ENCODE data around the gene THTPA.

THTPA gene

DNA sequence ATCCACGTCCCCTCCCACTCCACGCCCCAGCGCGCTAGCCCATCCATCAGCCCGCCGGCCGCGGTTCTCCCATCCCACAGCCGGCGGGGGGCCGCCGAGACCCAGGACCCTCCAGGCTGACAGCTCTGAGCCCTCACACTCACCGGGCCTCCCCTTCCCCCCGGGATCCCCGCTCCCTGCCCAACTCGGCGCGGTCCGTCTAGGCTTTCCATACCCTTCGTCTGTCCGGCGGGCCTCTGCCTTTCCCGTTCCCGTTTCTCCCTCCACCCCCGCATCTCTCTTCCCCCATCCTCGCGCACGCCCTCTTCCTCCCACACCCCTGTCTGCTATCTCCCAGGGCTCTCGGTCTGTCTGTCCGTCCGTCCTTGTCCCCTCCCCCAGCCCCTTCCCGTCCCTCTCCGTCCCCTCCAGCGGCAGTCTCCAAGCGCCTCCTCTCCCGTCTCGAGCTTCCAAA is 5.2 kb upstream of the THTPA start:
- in situ Hi-C loops (cut with MboI; ENCODE audit: low sequenced_read_pairs), result no loop called here

DNA sequence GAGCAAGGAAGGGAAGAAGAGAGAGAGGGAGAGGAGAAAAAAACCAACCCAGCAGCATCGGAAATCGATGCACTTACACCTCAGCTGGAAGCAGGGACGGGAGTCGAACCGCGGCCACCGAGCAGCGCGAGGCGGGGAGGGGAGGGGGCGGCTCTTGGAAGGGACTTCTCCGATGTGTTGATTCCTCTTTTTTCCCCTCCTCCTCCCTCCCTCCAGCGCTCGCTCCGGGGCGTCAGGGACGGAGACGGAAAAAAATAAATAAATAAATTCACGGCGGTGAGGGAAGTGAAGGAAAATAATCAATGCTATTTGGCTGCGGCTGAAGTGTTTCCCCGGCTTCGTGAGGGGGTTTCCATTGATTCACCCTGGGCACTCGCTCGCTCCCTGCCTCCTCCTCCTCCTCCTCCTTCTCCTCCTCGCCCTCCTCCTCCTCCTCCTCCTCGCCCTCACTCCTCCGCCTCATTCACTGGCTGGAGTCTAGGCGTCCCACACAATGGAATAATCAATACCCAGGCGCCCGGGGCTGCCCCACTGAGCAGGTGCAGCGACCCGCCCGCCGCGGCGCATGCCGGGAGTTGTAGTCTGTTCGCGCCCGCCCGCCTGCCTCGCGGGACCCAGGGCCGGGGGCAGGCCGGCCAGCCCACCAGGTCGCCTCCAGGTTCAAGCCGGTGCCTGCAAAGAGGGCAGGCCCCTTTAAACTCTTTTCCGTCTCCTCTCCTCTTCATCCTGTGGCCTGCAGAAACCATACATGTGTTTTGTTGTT is 4.6 kb upstream of the THTPA start, which contains the start of gene ZFHX2:
Gene ZFHX2 (minus strand): TSS at position 500 of the 763 bp plus-strand sequence. CDS start 16,440 bp downstream, outside the sequence.
- in situ Hi-C loops (cut with MboI; ENCODE audit: low sequenced_read_pairs), result no loop called here

DNA sequence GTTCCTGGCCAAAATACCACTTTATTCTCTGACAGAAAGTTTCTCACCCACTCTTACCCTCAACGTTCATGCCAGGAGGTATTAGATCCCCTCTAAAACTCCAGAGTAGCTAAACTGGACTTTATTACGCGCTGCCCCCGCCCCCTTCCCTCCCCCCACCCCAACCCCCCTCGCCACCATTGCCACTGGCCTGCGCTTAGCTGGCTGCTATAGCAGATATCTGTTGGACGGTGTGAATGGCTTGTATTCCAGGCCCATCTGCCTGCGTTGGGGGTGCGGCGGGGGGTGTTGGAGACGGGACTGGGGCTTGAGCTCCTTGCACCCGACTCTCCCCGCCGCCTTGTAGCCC is 564 bp upstream of the THTPA start:
- in situ Hi-C loops (cut with MboI; ENCODE audit: low sequenced_read_pairs), result no loop called here

DNA sequence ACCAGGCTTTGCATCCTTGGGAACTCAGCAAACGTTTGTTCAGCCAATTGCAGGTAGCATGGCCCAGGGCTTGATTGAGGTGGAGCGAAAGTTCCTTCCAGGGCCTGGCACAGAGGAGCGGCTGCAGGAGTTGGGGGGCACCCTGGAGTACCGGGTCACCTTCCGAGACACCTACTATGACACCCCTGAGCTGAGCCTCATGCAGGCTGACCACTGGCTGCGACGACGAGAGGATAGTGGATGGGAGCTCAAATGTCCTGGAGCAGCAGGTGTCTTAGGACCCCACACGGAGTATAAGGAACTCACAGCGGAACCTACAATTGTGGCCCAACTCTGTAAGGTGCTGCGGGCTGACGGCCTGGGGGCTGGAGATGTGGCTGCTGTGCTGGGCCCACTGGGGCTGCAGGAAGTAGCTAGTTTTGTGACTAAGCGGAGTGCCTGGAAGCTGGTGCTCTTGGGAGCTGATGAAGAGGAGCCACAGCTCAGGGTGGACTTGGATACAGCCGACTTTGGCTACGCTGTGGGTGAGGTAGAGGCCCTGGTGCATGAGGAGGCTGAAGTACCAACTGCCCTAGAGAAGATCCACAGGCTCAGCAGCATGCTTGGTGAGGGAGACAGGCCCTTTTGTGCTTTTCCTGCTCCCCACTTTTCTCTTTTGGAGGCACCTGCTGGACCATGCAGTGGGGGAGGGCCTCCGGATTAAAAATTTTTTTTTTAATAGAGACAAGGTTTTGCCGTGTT is 799 bp downstream of the THTPA start:
- in situ Hi-C loops (cut with MboI; ENCODE audit: low sequenced_read_pairs), result no loop called here

DNA sequence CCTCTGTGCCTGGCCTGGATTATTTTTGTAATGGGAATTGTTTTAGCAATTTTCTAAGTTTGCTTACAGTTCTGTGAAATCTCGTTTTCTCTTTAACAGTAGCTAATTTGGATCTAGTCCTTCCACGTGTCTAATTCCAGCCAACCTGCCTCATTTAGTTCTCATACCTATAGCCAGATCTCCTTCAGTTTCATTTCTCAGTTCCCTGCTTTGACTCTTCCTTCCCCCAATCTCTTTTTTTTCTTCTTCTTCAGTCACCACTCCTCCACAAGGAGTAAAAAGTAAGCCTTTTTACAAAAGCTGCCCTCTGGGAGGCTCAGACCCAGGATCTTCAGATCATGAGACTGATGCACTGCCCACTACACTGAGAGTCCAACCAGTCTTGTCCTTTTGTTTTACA is 1.4 kb downstream of the THTPA start:
- in situ Hi-C loops (cut with MboI; ENCODE audit: low sequenced_read_pairs), result no loop called here

DNA sequence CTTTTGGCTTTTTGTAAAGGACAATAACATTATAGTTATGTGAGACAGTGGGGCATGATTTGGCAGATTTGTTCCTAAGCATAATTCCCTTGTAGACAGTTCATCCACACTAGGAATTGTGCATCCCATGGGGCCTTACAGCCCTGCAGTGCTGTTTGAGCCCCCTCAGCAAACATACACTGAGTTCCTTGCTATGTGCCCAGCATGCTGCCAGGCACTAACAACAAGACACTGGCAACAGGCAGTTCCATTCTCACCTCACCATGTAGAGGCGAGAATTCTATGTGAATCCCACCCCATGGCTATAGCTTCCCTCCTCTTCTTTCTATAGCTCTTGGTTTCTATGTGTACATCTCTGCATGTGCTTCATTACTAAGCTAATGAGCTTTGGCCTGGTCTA is 1.9 kb downstream of the THTPA start:
- in situ Hi-C loops (cut with MboI; ENCODE audit: low sequenced_read_pairs), result no loop called here

DNA sequence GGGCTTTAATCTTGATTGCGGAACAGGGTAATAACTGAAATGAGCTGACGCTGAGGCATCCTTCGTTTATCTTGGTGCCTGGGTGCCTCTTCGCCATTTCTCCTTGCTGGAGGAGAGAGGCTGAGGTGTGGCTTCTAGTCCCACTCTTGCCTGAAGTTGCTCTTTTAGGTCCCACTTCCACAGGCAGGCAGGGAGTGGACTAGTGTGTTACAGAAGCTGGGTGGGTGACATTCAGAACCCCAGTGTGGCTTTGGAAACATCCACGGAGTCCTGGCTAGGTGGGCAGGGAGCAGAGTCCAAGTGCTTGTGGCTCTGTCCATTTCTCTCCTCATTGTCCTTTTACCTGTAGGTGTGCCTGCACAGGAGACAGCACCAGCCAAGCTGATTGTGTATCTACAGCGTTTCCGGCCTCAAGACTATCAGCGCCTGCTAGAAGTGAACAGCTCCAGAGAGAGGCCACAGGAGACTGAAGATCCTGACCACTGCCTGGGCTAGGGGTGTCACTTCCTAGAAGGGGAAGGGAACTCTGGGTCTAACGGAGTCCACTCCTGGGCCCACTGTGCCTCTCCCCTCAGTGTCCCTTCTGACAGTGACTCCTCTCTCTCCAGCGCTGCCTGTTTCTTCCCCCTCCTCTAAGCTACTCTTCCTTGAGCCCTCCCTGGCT is 2.4 kb downstream of the THTPA start:
- in situ Hi-C loops (cut with MboI; ENCODE audit: low sequenced_read_pairs), result no loop called here

DNA sequence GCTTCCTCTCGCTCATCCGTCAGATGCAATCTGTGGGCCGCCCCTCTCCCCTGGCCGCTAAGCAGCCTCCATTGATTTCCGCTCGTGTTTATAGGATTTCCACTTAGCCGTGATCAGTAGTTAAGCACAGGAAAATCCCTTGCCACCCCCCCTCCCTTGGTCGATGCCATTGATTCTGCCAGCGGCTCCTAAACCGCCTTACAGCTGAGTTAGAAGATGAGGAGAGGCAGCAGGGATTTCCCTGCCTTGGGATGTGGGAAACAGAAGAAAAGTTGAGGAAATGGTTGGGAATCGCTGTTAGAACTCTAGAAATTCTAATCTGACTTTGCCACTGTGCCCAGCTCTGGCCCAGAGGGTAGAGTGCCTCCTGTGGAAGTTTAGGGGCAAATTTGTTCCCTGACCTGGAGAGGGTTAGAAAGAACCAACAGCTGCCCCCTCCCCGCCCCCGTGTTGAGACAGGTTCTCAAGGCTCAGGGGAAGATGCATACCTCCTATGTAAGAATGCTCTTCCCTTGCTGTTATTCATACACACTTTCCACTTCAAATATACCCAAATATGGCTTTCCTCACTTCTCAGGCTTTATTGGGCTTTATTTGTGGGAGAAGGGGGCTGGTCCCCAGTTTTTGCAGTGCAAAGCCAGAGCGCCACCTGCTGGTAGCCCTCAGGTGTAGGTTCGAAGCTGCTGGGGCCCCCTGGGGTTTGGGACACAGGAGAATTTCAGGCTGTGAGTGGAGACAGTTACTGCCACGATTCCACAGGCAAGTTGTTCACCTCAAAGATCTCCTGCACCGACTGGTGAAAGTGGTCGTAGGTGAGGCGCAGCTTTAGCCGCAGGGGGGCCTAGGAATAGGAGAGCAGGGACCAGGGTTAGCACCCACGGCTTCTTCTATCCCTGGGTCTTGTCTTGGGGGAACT is 3.2 kb downstream of the THTPA start:
- in situ Hi-C loops (cut with MboI; ENCODE audit: low sequenced_read_pairs), result no loop called here

DNA sequence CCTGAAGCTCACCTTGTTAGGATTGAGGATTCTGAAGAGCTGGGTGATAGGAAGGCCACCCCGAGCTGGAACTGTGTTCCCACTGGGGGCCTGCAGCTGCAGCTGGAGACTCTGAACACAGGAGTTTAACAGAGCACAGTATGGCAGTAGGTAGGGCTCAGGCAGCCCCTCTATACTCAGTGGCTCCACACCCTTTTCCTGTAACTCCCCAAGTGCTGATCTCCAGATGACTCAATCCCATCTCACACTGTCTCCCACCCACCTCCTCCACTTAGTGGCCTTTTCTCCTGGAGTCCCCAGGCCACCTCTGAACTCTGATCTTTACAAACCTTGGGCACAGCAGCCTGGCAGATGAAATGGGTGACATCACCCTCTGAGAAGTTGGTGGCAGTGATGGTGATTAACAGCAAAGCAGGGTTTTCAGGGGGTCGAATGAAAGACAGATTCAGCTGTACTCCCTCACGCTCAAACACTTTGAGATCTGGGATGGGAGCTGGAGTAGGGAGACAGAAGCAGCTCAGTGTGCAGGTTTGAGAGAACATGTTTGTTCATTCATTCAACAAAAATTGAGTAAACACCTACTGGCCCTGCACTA is 4.0 kb downstream of the THTPA start:
- in situ Hi-C loops (cut with MboI; ENCODE audit: low sequenced_read_pairs), result no loop called here

DNA sequence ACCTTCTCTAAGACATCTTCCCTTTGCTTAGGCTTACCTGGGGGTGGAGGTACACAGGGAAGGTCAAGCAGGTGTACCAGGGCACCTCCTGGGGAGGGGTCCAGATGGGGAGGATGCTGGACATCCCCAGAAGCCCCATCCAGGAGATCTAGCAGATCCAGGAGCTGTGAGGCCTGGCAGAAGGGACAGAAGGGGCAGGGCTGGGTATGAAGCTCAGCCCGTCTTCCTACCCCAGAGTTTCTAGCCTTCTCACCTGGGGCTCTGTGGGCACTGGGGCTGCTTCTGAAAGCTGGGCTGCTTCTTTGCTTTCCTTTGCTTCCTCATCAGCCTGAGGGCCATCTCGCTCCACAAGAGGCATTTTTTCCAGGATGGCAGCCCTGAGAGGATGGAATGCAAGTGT is 5.2 kb downstream of the THTPA start:
- in situ Hi-C loops (cut with MboI; ENCODE audit: low sequenced_read_pairs), result no loop called here

DNA sequence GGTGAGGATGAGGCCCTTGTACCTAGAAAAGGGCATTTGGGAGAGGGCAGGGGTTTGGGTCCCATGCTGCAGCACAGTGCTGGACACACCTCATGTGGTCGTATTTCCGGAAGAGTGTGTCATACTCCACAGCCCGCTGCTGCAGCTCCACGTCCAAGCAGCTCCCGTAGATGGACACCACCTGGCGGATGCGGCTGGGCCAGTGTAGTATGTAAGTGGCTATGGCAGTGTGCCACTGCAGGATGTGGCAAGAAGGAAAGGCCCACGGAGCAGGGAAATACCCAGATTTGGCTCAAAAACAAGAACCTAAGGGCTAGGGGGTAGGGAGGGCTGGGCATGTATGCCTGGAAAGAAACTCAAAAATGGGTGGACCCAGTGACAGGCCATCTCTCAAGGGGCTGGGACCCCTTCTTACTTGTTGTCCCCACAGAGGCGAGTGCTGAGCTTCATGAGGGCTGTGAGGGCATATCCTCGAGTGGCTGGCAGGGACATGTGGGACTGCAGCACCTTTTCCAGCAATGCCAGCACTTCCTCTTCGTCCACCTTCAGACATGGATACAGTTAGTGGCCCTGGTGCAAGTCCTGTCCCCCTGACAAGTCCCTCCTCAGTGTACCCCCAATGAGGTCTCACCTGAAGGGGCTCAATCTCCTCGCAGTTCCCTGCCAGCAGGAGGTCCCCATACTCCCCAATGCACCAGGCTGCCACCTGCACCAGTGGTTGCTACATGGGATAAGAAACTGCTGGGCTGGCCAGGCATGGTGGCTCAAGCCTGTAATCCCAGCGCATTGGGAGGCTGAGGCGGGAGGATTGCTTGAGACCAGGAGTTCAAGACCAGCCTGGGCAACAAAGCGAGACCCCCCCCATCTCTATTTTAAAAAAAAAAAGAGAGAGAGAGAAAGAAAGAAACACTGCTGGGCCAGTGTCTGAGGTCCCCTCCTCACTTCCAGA is 6.1 kb downstream of the THTPA start:
- in situ Hi-C loops (cut with MboI; ENCODE audit: low sequenced_read_pairs), result no loop called here

DNA sequence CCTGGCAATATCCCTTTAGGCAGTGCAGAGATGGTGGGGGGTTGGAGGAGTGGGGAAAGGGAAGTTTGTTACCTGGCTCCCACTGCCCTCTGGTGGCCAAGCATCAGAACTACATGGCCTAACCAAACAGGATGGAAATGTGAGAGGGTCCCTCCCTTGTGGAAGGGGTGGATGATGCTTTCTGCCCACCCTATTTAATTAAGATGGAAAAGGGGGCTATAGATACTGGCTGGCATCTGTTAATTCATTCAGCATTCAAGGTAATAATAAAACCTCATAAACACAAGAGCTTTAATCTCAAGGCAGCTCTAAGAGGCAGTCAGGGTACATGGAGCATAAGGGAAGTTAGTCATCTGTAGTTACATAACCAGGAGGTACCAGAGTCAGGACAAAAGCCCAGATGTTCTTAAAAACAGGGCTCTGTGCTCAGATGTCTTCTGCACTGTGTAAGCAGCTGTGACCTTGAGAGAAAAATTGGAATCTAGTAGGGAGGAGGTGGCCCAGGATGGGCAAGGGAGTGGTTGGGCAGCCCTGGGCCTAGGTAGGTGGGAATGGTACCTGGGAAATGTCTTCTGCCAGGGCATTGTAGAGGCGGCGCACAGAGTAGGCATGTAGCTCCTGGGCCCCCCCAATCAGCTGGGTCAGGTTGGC is 6.9 kb downstream of the THTPA start:
- in situ Hi-C loops (cut with MboI; ENCODE audit: low sequenced_read_pairs), result no loop called here

DNA sequence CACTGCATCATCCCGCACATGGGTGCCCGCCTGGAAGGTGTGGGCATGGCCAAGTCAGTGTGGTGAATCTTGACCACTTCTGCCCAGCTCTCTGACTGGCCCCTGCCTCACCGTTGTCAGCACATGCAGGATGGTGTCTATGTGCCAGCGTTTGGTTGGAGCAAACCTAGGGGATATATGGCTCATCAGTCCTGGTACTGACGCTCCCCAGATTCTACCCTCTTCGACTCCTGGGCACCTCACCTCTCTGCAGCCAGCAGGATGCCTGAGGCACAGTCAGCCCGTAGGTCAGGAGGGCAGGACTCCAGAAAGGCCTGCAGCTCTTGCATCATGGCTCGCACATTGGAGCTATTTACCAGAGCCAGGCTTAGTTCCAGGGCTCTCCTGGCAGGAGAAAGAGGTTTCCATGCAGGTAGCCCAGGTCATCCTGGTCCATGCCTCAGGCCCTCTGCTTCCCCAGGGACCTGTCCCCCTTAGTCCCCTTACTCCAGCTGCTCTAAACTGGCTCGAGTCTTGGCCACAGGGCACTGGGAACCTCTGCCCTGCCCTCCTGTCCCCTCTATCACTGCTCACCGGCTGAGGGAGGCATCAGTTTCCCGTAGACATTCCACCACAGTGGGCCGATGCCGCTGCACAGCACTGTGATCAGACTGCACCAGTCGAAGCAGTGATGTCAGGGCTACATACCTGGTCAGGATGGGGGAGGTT is 7.6 kb downstream of the THTPA start:
- in situ Hi-C loops (cut with MboI; ENCODE audit: low sequenced_read_pairs), result no loop called here

DNA sequence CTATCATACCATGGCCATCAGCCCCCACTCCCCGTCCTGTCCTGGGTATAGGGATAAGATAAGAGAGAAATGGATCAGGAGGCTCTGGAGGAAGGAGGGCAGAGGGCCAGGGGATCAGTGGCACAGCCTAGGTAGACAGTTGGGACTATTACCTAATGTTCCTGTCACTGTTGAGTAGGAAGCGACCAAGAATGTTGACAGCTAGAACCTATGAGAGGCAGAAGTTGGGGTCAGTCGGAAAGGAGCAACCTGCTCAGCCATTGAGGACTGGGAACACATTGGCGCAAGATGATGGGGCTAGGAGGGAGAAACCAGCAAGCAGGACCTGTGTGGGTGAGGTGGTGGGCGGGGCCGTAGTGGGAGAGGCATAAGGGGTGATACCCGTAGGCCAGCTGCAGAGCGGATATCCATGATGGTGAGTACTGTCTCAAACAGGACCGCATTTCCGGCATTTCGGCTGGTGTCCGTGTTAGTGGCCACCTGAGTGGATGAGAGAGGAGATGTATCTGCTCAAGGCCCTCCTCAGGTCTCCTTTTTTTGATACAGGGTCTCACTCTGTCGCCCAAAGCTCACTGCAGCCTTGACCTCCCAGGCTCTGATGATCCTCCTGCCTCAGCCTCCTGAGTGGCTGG is 8.2 kb downstream of the THTPA start:
- in situ Hi-C loops (cut with MboI; ENCODE audit: low sequenced_read_pairs), result no loop called here

DNA sequence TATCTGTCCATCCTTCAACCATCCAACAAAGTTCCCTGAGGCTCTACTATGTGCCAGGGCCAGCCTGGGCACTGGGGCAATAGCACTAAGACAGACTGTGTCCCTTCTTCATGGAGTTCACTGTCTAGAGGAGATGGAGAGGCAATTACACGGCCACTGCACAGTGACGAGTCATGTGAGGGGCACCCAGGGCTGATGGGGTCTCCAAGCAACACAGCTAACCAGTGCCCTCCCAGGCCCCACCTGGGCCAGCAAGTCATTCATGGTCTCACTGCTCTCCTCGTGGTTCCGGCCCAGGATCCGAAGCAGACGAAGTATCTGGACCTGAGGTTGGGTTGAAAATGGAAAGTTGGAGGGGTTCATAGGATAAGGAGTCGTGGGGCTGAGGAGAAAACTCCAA is 8.8 kb downstream of the THTPA start:
- in situ Hi-C loops (cut with MboI; ENCODE audit: low sequenced_read_pairs), result no loop called here

DNA sequence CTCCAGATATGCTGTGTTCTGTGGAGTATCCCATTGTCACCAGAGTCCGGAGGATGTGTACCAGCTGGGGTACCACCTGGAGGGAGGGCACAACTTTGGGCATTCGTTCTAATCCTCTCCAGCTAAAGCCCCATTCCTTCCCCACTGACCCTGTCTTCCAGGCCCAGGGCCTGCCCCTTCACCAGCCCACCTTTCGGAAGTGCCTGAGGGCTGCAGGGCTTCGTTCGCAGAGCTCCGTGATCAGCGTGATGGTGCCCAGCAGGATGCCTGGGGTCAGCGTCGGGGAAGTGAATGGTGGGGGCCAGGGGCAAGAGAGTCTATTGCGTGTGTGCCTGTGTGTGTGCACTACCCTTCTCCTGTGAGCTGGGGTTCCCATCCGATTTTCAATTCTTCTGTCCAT is 9.6 kb downstream of the THTPA start:
- in situ Hi-C loops (cut with MboI; ENCODE audit: low sequenced_read_pairs), result no loop called here

DNA sequence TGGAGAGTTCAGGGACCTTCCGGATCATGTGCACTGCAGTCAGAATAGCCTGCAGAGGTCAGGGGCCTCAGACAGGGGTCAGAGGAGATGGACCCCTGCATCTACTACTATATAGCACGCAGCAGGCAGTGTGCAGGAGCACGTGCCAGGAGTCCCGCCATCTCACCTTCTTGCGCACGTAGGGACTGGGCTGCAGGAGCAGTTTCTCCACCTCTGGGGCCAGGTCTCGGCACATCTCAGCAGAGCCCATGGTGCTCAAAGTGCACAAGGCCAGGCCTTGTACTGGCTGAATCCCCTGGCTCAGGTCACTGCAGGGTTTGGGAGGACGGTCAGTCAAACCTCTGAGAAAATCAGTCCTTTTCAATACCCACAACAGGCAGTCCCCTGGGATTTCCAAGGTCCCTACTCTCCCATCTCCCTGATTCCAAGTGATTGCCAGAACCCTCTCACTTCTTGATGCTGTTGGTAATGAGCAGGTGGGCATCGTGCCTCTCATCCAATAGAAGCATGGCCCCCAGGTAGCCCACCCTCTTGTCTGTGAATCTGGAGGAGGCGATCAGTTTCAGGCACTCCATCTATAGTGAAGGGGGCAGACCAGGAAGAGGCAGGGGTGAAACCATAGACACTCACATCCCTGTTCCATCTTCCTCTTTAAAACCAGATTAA is 10.2 kb downstream of the THTPA start:
- in situ Hi-C loops (cut with MboI; ENCODE audit: low sequenced_read_pairs), result no loop called here

All from hTERT RPE-1 (cell line).